HPDE6-E6E7 (cell line): ENCODE data around the gene ADAMTS15.

ENCODE experiments used
- DNase-seq: peaks from one replicate; pipeline ENCODE4 v3.0.0; 2011; ENCODE audit warnings: missing footprints; ENCODE audit errors: extremely low spot score

ADAMTS15 gene

DNA sequence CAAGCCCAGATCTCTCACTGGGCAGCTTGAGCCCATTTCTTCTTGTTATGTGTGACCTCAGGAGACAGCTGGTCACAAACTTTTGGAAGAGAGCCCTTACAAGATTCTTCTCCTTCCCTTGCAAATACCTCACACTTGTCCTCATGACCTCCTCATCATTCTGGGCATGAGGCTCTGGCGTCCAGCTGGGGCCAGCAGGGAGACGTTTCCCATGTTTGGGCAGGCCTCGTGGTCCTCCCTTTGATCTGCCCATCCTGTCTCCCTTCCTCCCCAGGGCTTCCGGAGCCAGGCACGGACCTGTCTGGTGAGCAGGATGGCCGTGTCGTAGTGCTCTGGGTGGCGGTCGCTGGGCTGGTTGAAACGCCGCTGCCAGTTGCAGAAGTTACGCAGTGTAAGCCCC is 29.7 kb upstream of the ADAMTS15 start:
- no peak for DNase-seq

DNA sequence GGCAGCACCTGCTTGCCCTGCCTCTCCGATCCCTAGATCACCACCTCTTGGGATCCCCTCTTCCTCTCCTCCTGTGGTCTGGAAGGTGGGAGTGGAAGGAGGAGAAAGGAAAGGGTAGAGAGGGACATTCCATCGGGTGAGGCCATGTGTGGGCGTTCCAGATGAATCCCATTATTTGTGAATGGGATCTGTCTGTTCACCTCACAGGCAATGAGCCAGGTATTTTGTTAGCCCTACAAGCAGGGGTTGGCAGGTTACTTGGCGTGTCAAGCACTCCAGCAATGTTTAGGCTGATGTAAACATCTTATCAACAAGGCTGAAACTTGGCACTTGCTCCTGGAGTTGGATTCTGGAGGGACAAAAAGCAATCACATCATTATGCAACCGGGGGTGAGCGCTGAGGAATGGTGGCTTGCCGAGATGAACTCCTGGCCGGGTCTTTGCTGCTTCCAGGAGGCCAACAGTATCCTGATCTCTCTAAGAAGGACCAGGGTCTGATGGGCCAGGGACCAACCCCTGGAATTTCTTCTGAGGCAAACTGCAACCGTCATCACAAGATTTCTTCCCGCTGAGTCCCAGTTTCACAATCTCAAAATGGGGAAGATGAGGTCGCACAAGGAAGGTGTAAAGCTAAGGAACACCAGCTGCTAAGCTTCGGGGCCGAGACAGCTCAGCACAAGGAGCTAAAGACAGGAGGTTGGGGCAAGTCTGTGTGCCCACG is 27.8 kb upstream of the ADAMTS15 start:
- no peak for DNase-seq

DNA sequence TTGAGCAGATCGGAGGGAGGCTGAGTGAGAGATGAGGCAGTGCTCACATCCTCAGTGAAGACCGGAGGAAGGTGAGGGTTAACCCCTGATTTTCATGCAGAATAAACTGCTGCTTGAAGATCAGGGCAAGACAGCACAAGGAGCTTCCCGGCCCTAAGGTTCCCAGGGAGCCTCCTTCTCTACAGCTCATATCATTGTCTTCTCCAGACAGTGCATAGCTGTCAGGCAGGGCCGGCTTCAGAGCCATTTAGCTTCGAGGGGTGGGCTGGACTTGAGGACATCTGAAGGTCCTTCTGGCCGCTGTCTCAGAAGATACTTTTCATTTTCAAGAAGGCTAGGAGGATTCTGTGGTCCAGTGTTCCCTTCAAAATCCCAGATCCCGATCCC is 27.3 kb upstream of the ADAMTS15 start:
- no peak for DNase-seq

DNA sequence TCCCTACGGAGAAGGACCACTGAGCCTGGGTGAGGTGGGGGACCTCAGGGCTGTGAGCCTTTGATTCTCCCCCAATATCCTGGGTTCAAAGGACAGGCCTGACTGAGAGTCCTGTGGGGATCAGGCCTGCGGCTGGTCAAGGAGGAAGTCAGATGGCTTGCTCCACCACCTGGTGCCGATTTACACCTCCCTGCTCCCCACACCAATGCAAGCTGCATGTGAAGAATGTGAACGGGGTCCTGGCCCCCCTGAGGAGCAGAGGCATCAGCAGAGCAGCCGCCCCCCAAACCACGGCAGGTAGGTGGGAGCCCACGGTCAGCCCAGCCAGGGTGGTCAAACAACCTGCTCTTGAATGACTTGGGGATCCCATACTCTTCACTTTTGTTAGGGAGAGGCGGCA is 26.7 kb upstream of the ADAMTS15 start:
- no peak for DNase-seq

DNA sequence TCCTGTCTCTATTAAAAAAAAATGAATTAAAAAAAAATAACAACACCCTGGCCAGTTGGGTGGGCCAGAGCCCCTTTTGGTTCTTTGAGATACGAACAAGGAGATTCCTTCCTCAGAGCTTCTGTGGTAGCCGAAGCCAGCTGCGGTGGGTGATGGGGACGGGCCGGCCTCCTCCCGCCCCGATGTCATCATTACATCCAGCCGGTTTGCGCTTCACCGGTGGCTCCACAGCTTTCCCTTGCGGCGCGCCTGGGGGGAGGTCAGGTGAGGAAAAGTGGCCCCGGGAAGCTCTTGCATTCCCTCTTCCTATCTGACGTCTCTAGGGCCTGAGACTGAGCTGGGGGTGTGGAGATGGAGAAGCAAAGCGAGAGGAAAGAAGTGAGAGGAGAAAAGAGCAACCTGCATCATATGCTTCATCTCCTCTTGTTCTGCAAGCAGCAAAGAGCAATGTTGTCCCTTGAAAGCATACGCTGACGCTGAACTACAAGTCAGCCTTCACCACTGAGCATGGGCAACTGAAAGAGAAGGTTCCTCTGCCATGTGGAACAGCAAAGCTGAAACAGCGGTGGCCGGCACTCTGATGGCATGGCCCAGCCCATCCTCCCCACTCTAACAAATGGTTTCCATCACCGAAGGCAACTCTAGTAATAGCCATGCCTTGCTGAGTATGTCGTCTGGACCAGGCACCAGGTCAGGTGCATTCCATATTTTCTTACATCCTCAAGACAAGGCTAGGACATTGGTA is 26.0 kb upstream of the ADAMTS15 start:
- DNase-seq, result no peak

DNA sequence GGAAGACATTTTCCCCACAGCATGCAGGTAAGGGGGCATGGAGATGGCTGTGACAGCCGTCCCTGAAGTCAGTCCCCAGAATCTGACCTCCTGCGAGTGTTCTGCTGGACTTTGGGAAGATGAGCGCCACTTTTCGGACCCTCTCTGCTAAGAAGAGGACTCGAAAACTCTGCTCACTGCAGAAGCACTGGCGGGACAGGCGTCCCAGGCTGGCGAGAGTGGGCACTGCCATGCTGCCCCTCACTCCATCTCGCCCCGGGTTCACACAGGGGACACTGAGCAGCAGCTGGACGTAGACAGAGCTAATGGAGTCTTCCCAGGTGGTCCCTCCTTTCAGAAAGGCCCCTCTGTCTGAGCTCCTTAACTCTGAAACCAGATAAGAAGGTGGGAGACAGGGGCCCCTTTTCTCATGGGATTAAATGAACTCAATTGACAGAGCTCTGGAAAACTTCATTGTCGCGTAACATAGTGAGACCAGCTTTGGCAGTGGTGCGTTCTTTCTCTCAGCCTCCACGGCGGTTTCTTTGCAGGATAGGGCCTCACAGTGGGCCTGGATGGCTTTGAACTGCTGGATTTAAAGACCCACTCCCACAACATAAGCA is 24.8 kb upstream of the ADAMTS15 start:
- DNase-seq, result no peak

DNA sequence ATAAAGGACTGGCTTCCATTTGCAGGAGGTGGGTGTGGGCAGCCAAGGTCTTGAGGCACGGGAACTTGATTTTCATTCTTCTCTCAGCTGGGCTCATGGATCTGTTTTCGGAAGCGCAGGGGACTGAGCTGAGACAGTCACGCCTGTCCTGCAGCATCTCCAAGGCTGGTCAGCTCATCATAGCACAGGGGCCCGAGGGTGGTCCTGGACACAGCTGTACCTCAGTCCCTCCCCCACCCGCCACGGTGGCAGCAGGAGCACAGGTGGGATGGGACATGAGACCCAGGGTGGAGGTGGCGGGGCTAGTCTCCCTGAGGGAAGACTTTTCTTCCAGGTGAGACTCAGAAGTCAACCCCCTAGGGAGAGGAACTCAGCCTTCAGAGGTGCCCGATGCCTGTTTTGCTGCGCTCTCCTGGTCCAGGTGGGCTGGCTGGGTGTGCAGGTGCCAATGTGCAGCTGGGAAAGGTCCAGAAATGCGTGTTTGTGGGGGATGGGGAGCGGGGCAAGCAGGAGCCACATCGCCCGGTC is 23.8 kb upstream of the ADAMTS15 start:
- no peak for DNase-seq

DNA sequence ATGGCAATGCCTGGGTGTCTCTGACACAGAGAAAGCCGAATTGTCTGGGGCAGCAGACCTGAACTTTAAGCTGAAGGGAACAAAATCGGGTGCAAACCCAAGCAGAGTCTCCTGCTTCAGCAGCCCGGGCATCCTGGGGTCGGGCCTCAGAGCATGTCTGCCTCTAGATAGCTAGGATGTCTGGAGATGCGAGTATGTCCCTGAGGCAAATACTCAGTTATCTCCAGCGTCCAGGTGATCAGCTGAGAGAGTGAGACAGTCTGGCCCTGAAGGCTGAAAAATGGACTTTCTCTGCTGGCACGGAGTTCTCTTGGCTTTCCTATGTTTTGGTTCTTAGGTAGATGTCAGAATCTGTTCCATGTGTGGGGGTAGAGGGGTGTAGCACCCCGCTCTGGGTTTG is 23.3 kb upstream of the ADAMTS15 start:
- DNase-seq, result no peak

DNA sequence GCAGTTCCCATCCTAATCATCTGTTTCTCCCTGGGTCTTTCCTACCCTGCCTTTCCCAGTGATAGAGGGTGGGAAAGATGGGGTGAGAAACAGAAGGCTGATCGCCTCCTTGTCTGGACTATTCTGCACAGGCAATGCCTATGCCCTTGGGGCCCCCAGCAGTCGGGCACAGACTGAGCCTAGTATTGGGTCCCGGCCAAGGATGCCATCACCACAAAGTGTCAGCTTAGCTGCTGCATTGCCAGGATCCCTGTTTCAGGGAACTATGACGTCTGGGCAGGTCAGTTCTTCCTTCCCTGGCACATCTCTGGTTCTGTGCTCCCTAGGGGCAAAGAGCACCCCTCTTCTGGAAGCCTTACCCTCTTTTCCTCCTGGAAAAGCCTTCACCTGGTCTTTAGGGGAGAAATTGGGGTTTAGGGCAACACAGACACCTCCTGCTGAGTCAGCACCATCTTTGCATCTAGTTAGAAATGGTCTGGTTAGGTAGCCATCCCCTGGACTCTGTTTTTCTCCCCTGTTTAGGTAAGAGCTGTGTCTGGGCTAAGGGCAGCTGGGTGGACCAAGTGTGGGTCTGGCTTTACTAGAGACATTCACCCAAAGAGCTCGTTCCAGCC is 22.1 kb upstream of the ADAMTS15 start:
- no peak for DNase-seq

DNA sequence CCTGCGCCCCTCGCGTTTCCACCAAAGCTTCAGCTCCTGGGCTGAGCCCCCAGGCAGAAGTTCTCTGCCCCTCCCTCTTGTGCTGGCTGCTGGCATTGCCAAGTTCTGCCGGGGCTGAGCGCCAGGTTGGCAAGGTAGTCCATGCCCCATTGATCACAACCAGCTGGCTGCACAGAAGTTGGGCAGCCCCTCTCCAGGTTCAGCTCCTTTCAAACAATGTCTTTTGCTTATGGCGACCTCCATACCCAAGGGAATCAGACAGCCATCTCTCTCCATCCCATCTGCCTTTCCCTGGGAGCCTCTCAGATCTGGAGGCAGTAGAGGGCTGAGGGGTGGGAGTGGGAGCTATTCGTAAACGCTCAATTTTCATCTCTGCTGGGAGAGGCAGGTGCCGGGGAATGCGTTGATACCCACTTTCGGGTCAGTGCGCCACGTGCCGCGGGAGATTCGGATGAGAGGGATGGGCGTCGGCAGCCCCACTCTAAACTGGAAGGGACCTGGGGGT is 21.6 kb upstream of the ADAMTS15 start:
- DNase-seq, result no peak

DNA sequence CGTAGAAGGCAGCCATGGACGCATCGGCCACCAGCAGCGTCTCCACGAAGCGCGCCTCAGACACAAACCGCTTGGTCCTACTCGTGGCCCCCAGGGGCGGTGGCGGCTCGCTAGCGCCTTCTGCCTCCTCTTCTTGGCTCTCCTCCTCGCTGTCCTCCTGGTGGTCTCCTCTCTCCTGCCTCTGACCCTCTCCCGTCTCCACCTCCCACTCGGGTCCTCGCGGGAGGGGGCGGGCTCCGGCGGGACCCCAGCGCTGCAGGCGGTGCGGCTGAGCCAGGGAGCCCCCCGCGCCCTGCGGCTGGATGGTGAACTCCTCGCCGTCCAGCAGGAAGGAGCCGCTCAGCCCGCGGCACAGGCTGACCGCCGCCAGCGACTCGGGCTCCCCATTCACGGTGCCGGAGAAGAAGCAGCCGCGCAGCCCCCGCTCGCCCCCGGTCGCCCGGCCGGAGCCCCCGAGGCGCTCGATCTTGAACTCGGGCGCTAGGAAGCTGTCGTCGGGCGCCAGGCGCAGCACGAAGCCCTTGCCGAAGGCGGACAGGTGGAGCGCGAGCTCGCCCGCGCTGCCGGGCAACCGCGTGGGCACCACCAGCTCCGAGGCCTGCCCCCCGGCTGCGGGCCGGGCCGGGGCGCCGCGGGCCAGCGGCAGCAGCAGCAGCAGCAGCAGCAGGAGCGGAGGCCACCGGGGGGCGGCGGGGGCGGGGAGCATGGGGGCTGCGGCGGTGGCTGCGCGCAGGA is 20.7 kb upstream of the ADAMTS15 start:
- DNase-seq, result no peak

DNA sequence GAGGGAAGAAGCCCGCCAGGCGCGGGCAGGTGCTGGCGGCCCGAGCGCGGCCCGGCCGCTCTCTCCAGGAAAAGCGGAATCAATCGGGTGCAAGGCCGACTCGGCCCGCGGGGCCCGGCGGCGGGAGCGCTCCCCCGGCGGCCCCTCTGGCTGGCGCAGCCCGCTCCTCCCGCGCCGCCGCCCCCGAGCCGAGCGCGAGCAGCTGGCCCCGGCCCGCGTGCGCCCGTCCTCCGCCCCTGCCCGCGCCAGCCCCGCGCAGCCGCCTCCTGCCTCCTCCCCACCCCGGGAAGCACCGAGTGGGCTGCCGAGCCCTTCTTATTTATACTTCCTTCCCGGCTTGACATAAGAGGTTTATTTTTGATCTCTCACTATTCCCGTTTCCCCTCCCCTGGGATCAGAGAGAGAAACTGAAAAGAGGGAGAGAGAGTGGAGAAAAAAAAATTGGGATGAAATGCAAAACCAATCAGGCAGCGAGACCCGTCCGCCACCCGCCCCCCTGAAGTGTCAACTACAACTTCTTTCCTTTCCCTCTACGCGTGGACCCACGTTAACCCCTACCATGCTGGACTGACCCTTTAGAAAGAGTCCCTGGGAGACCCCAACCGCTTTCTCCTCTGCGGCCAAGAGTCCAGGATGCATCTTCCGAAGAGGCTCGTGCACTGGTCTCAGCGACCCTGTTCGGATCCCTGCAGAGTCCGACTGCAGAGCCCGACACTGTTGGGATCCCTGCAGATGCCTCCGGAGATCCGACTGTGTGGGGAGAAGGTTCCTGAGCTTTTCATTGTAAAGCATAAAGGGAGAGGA is 19.9 kb upstream of the ADAMTS15 start, which contains the start of gene ADAMTS8:
TSS of gene ADAMTS8 (minus strand) at position 294 of the 804 bp plus-strand sequence. CDS start 323 bp downstream, outside the sequence.
- no peak for DNase-seq

DNA sequence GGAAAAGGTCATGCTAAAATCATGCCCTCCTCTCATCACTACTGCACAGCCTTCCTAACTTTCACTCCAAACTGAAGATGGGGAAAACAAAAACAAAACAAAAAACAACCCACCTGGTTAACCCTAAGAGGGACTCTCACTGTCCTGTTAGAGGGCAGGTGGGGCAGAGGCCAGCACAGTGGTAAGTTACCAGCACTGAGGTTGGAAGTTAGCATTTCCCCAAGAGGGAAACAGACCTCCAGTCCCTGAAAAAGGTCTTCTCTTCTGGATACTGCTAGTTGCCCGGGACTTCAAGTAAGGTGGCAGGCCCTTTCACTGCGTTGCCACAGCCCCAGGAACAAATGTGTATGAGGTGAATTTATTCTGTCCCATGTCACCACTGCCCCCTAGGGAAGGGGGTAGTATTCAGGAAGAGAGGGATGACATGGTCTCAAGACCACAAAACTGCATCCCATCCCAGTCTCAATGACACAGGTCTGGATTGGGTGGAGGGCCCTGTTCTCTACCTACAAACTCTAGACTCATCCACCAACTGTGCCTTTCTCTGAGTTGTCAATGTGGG is 19.2 kb upstream of the ADAMTS15 start:
- no peak for DNase-seq

DNA sequence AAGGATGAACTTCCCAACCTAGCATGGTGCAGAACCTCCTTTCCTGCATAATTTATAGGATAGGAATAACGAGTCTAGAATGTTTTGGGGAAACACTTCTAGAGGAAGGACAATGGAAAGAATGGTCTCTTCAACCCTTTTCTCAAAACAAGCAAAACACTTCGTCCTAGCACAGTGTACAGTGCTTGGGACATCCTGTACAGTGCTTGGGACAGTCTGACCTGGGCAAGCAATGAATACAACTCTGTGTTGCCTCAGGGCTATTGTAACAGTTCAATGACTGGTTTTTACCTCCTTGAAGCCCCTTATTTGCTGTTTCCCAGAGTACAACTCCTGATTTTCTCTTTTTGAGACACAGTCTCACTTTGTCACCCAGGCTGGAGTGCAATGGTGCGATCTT is 18.5 kb upstream of the ADAMTS15 start:
- no peak for DNase-seq

DNA sequence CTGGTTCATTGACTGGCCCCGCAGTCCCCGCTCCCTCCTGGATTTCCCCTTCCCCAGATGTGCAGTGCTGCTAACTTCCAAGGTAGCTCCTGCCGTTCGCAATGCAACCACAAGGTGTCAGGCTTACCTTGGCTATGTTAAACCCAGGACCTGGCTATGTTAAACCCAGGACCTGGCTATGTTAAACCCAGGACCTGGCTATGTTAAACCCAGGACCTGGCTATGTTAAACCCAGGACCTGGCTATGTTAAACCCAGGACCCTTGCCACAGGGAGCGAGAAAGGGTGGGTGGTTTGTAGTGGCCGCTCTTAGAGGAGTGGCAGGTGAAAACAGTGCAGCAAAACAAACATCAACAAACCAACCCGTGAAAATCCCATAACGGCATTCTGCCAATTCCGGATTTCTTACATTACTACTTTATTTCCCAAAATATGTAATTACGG is 17.1 kb upstream of the ADAMTS15 start:
- DNase-seq, result peak; percentile 39

DNA sequence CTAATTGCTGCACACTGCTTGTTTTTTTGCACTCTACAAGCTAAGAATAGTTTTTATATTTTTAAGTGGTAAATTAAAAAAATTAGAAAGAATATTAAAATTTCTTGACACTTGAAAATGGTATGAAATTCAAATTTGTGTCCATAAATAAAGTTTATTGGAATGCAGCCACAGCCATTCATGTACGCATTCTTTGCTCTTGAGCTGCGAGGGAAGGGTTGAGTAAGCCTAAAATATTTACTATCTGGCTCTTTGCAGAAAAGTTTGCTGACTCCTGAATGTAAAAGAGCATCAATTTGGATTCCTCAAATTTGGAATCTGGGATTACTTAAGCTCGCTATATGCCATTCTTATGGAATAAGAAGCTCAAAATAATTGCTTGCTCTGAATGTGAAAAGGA is 16.6 kb upstream of the ADAMTS15 start:
- no peak for DNase-seq

DNA sequence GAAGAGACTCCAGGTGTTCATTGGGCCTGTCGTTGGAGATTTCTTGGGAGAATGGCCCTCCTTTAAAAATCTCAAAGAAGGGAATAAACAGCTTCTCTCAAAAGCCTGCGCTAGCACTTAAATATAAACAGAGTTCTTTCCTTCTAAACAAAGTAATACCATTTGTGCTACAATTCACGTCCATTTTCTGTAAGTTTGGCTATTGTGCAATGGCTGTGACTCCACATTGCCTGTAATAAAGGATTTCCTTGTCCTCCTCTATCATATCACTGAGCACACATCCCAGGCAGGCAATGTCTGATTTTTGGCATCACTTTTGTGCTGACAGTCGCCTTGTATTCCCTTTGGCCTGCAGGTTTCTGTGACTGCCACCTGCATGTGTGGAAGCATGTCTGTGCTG is 15.1 kb upstream of the ADAMTS15 start:
- no peak for DNase-seq

DNA sequence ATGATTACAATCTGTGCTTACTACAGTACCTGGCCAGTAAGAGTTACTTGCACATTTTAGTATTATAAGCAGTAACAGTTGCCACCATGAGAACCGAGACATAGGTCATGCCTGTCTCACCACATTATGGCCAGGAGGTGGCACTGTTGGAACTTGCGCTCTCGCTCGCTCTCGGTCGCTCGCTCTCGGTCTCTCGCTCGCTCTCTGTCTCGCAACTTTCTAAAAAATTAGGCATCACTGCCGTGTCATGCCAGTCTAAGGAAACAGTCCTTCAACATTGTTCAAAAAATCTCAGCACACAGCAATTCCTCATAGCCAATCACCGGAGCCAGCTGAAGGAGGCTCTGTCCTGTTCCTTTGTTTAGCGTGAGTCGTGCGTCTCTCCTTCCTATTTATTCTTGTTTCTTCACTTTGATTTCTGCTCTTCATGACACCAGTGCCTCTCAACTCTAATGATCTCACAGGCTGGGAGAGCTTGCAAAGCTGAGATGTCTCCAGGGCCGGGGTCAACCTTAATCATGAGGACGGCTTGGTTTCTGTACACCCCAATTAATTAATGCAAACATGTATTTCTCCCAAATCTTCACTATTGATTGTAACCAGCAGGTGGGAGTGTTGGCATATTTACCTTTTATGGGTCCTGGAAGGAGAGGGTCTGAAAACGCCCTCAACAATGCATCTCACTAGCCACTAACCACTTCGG is 13.8 kb upstream of the ADAMTS15 start:
- DNase-seq, result peak; percentile 60

DNA sequence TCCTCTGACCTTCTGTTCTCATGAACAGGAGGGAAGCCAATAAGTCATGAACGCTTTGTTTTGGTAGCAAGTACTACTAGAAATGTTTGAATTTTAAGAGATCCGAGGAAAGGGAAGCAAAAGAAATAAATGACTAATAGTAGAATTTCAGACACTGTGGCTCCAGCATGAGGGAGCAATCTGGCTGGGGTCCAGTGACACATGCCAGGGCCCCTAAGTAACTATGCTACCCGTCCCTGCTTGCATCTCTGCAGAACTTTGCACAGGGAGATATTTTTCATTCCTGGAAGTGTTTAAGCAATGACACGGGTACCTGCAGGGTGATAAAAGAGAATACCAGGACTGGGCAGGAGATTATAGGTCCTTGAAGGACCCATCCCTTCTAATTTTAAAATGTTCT is 12.8 kb upstream of the ADAMTS15 start:
- DNase-seq, result no peak
